Measurements from ENCODE around the gene HEATR3.

HEATR3 gene

DNA sequence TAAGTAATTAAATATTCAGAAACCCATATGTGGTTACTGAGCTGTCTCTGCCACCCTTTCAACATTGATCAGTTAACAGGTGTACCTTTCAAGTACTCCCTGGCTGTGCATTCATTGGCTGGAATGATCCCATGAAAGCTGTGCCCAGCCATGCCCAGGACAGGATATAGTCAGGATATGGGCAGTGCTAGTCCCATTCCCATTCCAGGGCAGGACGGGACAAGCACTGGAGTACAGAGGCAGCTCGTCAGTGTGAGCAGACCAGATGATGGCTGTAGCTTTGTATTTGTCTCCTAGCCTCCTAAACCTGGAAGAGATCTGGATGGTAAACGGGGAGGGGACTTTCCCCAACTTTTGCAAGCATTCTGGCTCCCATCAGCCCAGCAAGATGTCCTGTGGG is 22.5 kb downstream of the HEATR3 start:
- H3F3A ChIP-seq (ENCODE audit: insufficient read depth, low read length) = no peaks in the 10 kb centered on the region
- peaks cover 74% of the 10 kb centered on the region for H3K36me3 ChIP-seq (ENCODE audit: insufficient read depth, low read length)
- no peak overlapping the region for H2AFZ ChIP-seq (ENCODE audit: low read length)
- H3K4me1 ChIP-seq (ENCODE audit: insufficient read depth, low read length, severe bottlenecking) = no peaks in the 10 kb centered on the region
- H3K9ac ChIP-seq (ENCODE audit: low read length) = no peak overlapping the region
- H4K20me1 ChIP-seq (ENCODE audit: insufficient read depth, low read length) = no peaks in the 10 kb centered on the region
- no peak for TF ChIP-seq EZH2 (IDR thresholded peaks at IDR 0.05; ENCODE audit: borderline replicate concordance, low read length)
- no peak for TF ChIP-seq CTCF (IDR thresholded peaks at IDR 0.05; ENCODE audit: low read length)
- no peak overlapping the region for H3K27ac ChIP-seq (ENCODE audit: low read depth, low read length, poor library complexity, severe bottlenecking)
- H3K9me3 ChIP-seq (ENCODE audit: low read length) = no peaks in the 10 kb centered on the region
- H3K9me2 ChIP-seq (ENCODE audit: low read depth, low read length) = no peaks in the 10 kb centered on the region
- H3K79me2 ChIP-seq (ENCODE audit: insufficient read depth, low read length) = no peaks in the 10 kb centered on the region
- no peak overlapping the region for H3K4me2 ChIP-seq (ENCODE audit: low read length)
- no peak overlapping the region for H3K4me3 ChIP-seq (ENCODE audit: low read depth, low read length, poor library complexity, severe bottlenecking)
- H3K27me3 ChIP-seq (ENCODE audit: insufficient read depth, low read length) = no peaks in the 10 kb centered on the region

- Histone ChIP-seq H3K79me2 (ENCODE audit: insufficient read depth, low read length) (no peaks in the 10 kb centered on the region), H3K4me3 (ENCODE audit: low read depth, low read length, poor library complexity, severe bottlenecking) (no peak overlapping the region), H3K9me2 (ENCODE audit: low read depth, low read length) (no peaks in the 10 kb centered on the region), H3K9me3 (ENCODE audit: low read length) (no peaks in the 10 kb centered on the region), H3K27me3 (ENCODE audit: insufficient read depth, low read length) (no peaks in the 10 kb centered on the region), H4K20me1 (ENCODE audit: insufficient read depth, low read length) (no peaks in the 10 kb centered on the region), H3K9ac (ENCODE audit: low read length) (no peak overlapping the region), H3K4me2 (ENCODE audit: low read length) (no peak overlapping the region), H3F3A (ENCODE audit: insufficient read depth, low read length) (no peaks in the 10 kb centered on the region), H3K4me1 (ENCODE audit: insufficient read depth, low read length, severe bottlenecking) (no peaks in the 10 kb centered on the region), H3K27ac (ENCODE audit: low read depth, low read length, poor library complexity, severe bottlenecking) (no peak overlapping the region), H2AFZ (ENCODE audit: low read length) (no peak overlapping the region), H3K36me3 (ENCODE audit: insufficient read depth, low read length) (peaks cover 54% of the 10 kb centered on the region)
- no peak for TF ChIP-seq EZH2 (IDR thresholded peaks at IDR 0.05; ENCODE audit: borderline replicate concordance, low read length)
- TF ChIP-seq CTCF (IDR thresholded peaks at IDR 0.05; ENCODE audit: low read length) = no peak
Measured at GRCh38 chr16:50092891-50093290, 27.1 kb downstream of the HEATR3 start.

GRCh38 chr16:50093607-50094539 is 28.1 kb downstream of the HEATR3 start:
- Histone ChIP-seq H4K20me1 (ENCODE audit: insufficient read depth, low read length) (no peaks in the 10 kb centered on the region), H3K4me2 (ENCODE audit: low read length) (no peak overlapping the region), H3K9me2 (ENCODE audit: low read depth, low read length) (no peaks in the 10 kb centered on the region), H3K4me1 (ENCODE audit: insufficient read depth, low read length, severe bottlenecking) (no peaks in the 10 kb centered on the region), H3K27ac (ENCODE audit: low read depth, low read length, poor library complexity, severe bottlenecking) (no peak overlapping the region), H3K79me2 (ENCODE audit: insufficient read depth, low read length) (no peaks in the 10 kb centered on the region), H3K9me3 (ENCODE audit: low read length) (no peaks in the 10 kb centered on the region), H3K4me3 (ENCODE audit: low read depth, low read length, poor library complexity, severe bottlenecking) (no peak overlapping the region), H3K9ac (ENCODE audit: low read length) (no peak overlapping the region), H3F3A (ENCODE audit: insufficient read depth, low read length) (no peaks in the 10 kb centered on the region), H3K36me3 (ENCODE audit: insufficient read depth, low read length) (peaks cover 47% of the 10 kb centered on the region), H2AFZ (ENCODE audit: low read length) (no peak overlapping the region), H3K27me3 (ENCODE audit: insufficient read depth, low read length) (no peaks in the 10 kb centered on the region)
- TF ChIP-seq EZH2 (IDR thresholded peaks at IDR 0.05; ENCODE audit: borderline replicate concordance, low read length) (no peak), CTCF (IDR thresholded peaks at IDR 0.05; ENCODE audit: low read length) (no peak)
